Measurements from ENCODE around the gene AP4M1.

DNA sequence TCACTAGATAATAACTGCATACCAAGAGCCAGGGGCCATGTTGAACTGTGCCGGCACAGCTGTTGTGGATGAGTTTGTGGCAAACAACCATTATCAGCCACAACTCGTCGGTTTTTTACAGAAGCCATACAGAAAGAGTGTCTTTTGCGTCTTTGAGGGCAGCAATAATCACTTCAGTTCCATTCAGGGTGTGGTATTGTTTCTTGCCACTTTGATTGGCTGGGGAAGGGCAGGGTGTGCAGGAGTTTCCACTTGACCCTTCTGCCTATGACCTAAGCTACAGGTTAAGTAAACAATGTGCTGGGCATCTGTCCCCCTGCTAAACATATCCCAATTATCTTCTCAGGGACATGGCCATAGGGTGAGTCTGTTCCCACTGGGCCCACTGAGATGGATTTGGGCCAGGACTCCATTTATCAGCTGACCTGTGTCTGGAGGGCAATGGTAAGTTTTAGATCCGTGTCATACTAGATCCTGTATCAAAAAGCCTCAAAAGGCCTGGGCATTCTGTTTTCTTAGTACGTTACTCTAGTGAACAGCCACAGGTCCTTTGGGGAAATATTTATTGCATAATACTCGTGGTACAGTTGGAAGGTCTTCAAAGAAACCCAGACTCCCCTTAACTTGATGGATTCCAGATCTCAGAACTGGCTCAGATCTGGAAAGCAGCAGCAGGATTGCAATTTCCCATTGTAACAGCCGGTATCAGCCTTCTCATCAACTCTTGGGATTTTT, 35.8 kb upstream of the AP4M1 start:
- TF ChIP-seq CTCF (IDR thresholded peaks at IDR 0.05; ENCODE audit: poor library complexity) (no peak), EZH2 (IDR thresholded peaks at IDR 0.05; ENCODE audit: borderline replicate concordance) (no peak), EZH2phosphoT487 (IDR thresholded peaks at IDR 0.05; ENCODE audit: low read depth, severe bottlenecking, unreplicated experiment) (no peak)
